GM21360 (cell line): ENCODE results near the gene ATP9A.

Experiments
- ATAC-seq: cut with Tn5 transposase; IDR thresholded peaks from one replicate; pipeline ENCODE4 v1.9.1; 2021; ENCODE audit warnings: mild to moderate bottlenecking, moderate library complexity; ENCODE audit not compliant: unreplicated experiment

Gene ATP9A

DNA sequence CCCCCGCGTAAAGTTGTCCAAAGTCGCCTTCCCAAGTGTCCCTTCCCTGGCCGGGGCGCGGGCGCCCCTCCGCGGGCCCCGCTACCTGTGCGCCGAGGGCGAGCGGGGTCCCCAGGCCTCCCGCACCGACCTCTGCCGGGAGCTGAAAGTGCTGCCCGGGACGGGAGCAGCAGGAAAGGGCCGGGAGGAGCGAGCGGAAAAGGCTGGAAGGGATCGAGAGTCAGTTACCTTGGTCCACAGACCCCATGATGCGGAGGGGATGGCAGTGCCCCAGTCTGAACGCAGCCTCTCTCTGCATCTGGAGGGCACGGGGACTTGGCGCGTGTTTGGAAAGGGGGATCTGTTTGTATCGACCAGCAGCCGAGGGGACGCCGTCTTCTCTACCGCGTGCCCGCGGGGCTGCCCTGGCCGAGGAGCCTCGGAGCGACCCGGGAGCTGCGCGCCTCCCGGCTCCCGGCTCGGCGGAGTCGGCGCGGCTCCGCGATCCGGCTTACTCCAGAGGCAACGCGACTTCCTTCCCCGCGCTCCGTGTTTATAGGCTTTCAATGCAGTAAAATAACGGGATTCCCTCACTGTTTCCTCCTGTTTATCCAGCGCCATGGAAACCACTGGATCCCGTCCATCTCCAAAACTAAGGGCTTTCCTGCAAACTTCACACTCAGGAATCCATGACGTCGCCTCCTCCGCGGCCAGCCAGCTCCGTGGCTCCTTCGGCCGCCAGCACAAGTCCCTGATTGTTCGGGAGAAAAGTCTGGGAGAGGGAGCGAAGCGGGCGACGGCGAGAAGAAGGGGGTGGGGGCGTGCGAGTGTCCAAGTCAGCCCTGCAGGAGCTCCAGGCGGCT is 205.6 kb downstream of the ATP9A start:
- ATAC-seq: no peak

DNA sequence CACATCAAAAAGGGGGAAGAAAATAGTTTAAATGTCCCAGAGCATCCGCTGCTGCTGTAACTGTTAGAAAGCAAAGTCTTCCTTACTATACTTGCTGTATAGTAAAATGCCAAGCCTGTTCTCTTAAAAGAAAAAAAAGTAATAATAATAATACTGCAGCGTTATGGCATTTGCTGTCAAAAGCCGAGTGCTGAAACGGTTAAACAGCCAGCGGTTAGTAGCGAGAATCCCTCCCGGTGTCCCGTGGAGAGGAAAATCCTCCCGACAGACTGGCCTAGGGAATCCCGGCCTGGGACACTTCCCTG is 206.2 kb downstream of the ATP9A start:
- ATAC-seq: no peak

GRCh38 chr20:51560550-51561307 is 207.5 kb downstream of the ATP9A start:
- no peak for ATAC-seq

- ATAC-seq: no peak
Measured at GRCh38 chr20:51560042-51560441, 208.1 kb downstream of the ATP9A start.

DNA sequence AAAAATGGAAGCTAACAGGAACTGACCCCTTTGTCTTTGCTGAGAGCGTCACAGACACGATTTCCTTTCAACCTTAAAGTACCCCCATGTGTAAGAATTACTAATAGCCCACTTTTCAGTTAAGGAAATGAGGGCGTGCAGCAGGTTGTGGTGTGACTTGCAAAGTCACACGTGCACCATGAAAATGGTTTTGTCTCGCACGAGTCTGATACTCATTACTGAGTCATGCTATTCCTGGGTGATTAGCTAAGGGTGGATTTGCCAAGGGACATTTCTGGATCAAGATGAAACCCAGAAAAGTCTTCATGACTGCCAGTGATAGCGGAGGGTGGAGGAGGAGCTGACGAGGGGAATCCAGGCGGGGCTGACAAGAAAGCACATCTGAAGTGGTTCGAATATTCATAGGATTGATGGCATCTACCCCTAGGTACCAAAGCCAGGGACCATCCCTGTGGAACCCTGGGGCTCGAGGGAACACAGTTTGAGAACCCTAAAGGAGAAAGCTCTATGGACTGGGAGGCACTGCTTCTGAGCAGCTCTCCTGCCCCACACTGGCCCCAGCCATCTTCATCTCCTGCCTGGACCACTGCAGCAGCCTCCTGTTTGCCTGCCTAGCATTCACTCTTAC is 213.5 kb downstream of the ATP9A start:
- no peak for ATAC-seq

- no peak for ATAC-seq
Measured at GRCh38 chr20:51553897-51554486, 214.2 kb downstream of the ATP9A start.

GRCh38 chr20:51551186-51551585 is 217.0 kb downstream of the ATP9A start:
- ATAC-seq: no peak

DNA sequence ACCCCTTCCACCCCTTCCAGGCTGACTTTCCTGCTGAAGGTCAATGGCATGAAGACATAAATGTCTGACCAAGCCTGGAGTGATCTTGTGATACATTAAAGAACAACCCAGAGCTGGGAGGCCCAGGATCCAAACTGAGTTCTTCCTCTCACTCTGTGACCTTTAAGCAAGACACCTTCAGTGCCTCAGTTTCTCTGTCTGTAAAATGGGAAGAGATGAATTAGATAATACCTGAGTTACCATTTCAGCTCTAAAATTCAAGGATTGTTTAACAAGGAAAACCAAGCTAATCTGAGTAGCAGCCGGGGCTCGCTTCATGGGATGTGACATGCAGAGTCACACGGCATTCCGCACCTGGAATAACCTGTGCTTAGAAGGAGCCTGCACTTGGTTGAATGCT is 218.7 kb downstream of the ATP9A start:
- ATAC-seq: no peak

DNA sequence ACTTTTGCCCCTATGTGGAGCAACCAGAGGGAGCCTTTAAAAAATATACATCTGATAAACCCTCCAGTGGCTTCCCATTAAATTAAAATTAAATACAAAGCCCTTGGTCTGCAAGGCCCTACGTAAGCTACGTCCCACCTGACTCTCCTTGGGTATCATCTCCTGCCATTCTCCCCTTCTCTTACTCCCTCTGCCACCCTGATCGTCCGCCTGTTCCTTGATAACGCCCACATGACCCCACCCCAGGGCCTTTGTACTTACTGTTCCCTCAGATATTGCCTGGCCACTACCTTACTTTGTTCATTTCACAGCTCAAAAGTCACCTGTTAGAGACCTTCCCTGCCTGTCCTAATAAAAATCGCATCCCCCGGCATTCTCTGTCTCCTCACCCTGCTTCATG is 220.2 kb downstream of the ATP9A start:
- ATAC-seq: no peak
